K562 (cell line): Measurements from ENCODE around the gene CYP2D6. TPM values are rescaled to one million over a fixed set of nuclear protein-coding genes. Genes with fewer than 3 reads are reported as not detected.

Experiments
- ATAC-seq: fragments of 200-7000 bp; cut with Tn5 transposase; 3 replicates; pipeline ENCODE4 v1.9.1; 2020; ENCODE audit warnings: moderate library complexity
- BruUV-seq: library from RNA; stranded (reverse); fragments of 400-500 nt; replicated peaks from 2 replicates; lab custom pipeline; 2021; lab: Mats Ljungman, UMichigan
- CTCF ChIA-PET: fragments of 300-600 bp; formaldehyde crosslinking; extraction: SDS; loops from one replicate; lab custom pipeline; 2021; ENCODE audit warnings: low intra/inter-chr PET ratio; lab: Yijun Ruan, JAX
- POLR2A ChIA-PET: fragments of 300-600, 350-650 bp; sonication (Branson Sonifier 250); formaldehyde crosslinking; extraction: SDS; loops from one replicate; lab custom pipeline; 2021; ENCODE audit warnings: antibody characterized with exemption, inconsistent platforms; lab: Yijun Ruan, JAX
- DNase-seq, 4 experiments: peaks; one replicate each; pipeline versions ENCODE4 v3.0.0 to v3.0.0-alpha.2; 2011 to 2018; ENCODE audit warnings: low spot score in 3 of 4, mixed read lengths in 3 of 4; ENCODE audit errors: extremely low read depth in 1 of 4
- FAIRE-seq: peaks from 2 replicates; lab custom pipeline; 2011; peaks lifted over from hg19 to GRCh38; lab: Jason Lieb, UNC
- H2AFZ ChIP-seq: 2 replicates; pipeline ENCODE4 v1.6.0; 2011; ENCODE audit warnings: low read depth, low read length, control low read depth, inconsistent platforms
- H3K27ac ChIP-seq: fragments of 200-600 bp; 3 replicates; pipeline ENCODE4 v1.8.0; 2011; ENCODE audit warnings: low read depth, mild to moderate bottlenecking, control low read depth, inconsistent platforms, low read length, moderate library complexity, mixed read lengths; ENCODE audit errors: extremely low read depth
- H3K27me3 ChIP-seq, 2 experiments: fragments of 300-600 bp in 1 of 2; 2 replicates in 1 of 2; 3 replicates in 1 of 2; pipeline versions ENCODE4 v1.6.0 to v1.8.0; 2011; ENCODE audit warnings: inconsistent platforms in 2 of 2, low read length in 2 of 2, mild to moderate bottlenecking in 1 of 2, mixed read lengths in 1 of 2, moderate library complexity in 1 of 2; ENCODE audit not compliant: control insufficient read depth in 2 of 2, insufficient read depth in 2 of 2
- H3K36me3 ChIP-seq: fragments of 300-600 bp; 3 replicates; pipeline ENCODE4 v1.8.0; 2011; ENCODE audit warnings: mild to moderate bottlenecking, low read length, inconsistent platforms; ENCODE audit not compliant: control insufficient read depth, insufficient read depth
- H3K4me1 ChIP-seq, 2 experiments: fragments of 200-600 bp in 1 of 2; replicated peaks in 1 of 2; 2 replicates in 1 of 2; 3 replicates in 1 of 2; pipeline versions ENCODE4 v1.5.1 to v1.8.0; 2011; ENCODE audit warnings: inconsistent platforms in 2 of 2, low read length in 2 of 2, mild to moderate bottlenecking in 1 of 2, mixed read lengths in 1 of 2, moderate library complexity in 1 of 2; ENCODE audit not compliant: control insufficient read depth in 2 of 2, insufficient read depth in 2 of 2
- H3K4me2 ChIP-seq: 2 replicates; pipeline ENCODE4 v1.6.1; 2011; ENCODE audit warnings: low read length, control low read depth, inconsistent platforms, mixed read lengths; ENCODE audit not compliant: insufficient read depth
- H3K4me3 ChIP-seq: fragments of 200-600 bp; sonication (generic), shearing (Covaris generic); 2 replicates; pipeline ENCODE4 v1.5.1; 2016; ENCODE audit warnings: control low read depth, inconsistent platforms
- H3K79me2 ChIP-seq: fragments of 200-600 bp; 3 replicates; pipeline ENCODE4 v1.8.0; 2011; ENCODE audit warnings: low read length, inconsistent platforms; ENCODE audit not compliant: control insufficient read depth, insufficient read depth
- H3K9ac ChIP-seq, 2 experiments: 2 replicates each; pipeline versions ENCODE4 v1.6.0 to v1.6.1; 2011; ENCODE audit warnings: low read depth in 2 of 2, low read length in 2 of 2, control low read depth in 1 of 2, inconsistent platforms in 1 of 2, mild to moderate bottlenecking in 1 of 2, mixed read lengths in 1 of 2; ENCODE audit not compliant: insufficient read depth in 1 of 2
- H3K9me1 ChIP-seq: one replicate; pipeline ENCODE4 v1.6.0; 2011; ENCODE audit warnings: inconsistent platforms, mild to moderate bottlenecking, low read length, moderate library complexity; ENCODE audit not compliant: control insufficient read depth, insufficient read depth
- H3K9me3 ChIP-seq: replicated peaks from 2 replicates; pipeline ENCODE4 v1.5.1; 2011; ENCODE audit warnings: low read depth, low read length, inconsistent platforms; ENCODE audit not compliant: control insufficient read depth, insufficient read depth
- H4K20me1 ChIP-seq: replicated peaks from 2 replicates; pipeline ENCODE4 v1.6.1; 2011; ENCODE audit warnings: low read length, inconsistent platforms, mixed read lengths; ENCODE audit not compliant: control insufficient read depth, insufficient read depth
- BRD4 ChIP-seq: fragments of 200-600 bp; sonication (generic); IDR thresholded peaks from 2 replicates; pipeline ENCODE4 v1.6.1; 2017; ENCODE audit warnings: inconsistent platforms
- ELF1 ChIP-seq: fragments of 200-800 bp; sonication (Bioruptor generic); IDR thresholded peaks from 2 replicates; pipeline ENCODE4 v1.6.1; 2016; ENCODE audit warnings: missing genetic modification characterization, missing compliant biosample characterization
- GABPA ChIP-seq: fragments of 200-800 bp; sonication (Bioruptor generic); conservative IDR thresholded peaks from 2 replicates; pipeline ENCODE4 v1.6.1; 2016; ENCODE audit warnings: low read depth, missing genetic modification characterization, missing compliant biosample characterization
- KAT7 ChIP-seq: sonication (generic); formaldehyde crosslinking; IDR thresholded peaks from 2 replicates; pipeline ENCODE4 v1.8.0; 2022; ENCODE audit warnings: missing genetic modification reagents, mild to moderate bottlenecking, borderline replicate concordance
- KDM1A ChIP-seq, 2 experiments: fragments of 450-650 bp; IDR thresholded peaks; 2 replicates each; pipeline ENCODE4 v1.6.1; 2016; ENCODE audit warnings: mild to moderate bottlenecking in 2 of 2
- PHF21A ChIP-seq: fragments of 450-650 bp; IDR thresholded peaks from 2 replicates; pipeline ENCODE4 v1.6.1; 2017; ENCODE audit warnings: low read depth, borderline replicate concordance
- TCFL5 ChIP-seq: fragments of 250-450 bp; sonication (Bioruptor Pico); conservative IDR thresholded peaks from 2 replicates; pipeline ENCODE4 v1.6.1; 2021; ENCODE audit warnings: mild to moderate bottlenecking, moderate library complexity, matching md5 sums
- ZNF12 ChIP-seq: sonication (generic); formaldehyde crosslinking; IDR thresholded peaks from 2 replicates; pipeline ENCODE4 v1.4.0; 2020; ENCODE audit warnings: mild to moderate bottlenecking, missing genetic modification reagents
- ZNF134 ChIP-seq: fragments of 250-450 bp; sonication (Bioruptor Pico); conservative IDR thresholded peaks from 2 replicates; pipeline ENCODE4 v1.4.0; 2020
- WGBS: fragments of 100-300 bp; shearing (Covaris generic); methylation state at CpG from one replicate; pipeline ENCODE4 v1.1.6; 2016; ENCODE audit warnings: low coverage, mixed read lengths; ENCODE audit not compliant: insufficient coverage; ENCODE audit errors: missing lambda C conversion rate; 5-methylcytosine and 5-hydroxymethylcytosine counted together
- in situ Hi-C: fragments of 300-500 bp; cut with MboI; formaldehyde crosslinking; loops from 4 replicates; pipeline ENCODE4 v1.15.0; 2018; ENCODE audit warnings: inconsistent platforms, mixed read lengths
- intact Hi-C: fragments of 100-400 bp; cut with micrococcal nuclease; formaldehyde crosslinking; loops from 2 replicates; pipeline ENCODE4 v1.14.2; 2022
- polyA plus RNA-seq, 8 experiments: library from polyadenylated mRNA; depleted of rRNA in 4 of 8; stranded (reverse) in 5 of 8; unstranded in 3 of 8; fragments of >200 nt; fragmentation: Nextera tagmentation in 2 of 8; fragmentation: Illumina TruSeq in 1 of 8; extraction: Ambion mirVana in 2 of 8; extraction: Trizol in 1 of 8; gene quantifications; 2 replicates each; pipeline versions ENCODE4 v1.2.1 to v1.2.3, GENCODE V29; 2011 to 2014; ENCODE audit warnings: inconsistent platforms in 1 of 8, missing spikeins in 1 of 8
- total RNA-seq, 7 experiments: library from RNA; depleted of rRNA in 6 of 7; stranded (reverse); fragments of >200 nt in 6 of 7; fragmentation: Illumina TruSeq in 2 of 7; extraction: Trizol in 2 of 7; gene quantifications; 2 replicates each; pipeline versions ENCODE4 v1.2.1 to v1.2.3, GENCODE V29; 2011 to 2021; ENCODE audit warnings: low replicate concordance in 1 of 7

The CYP2D6 gene
- total and polyA plus RNA-seq, 9 of the 15 experiments (the other 6 are each of a cell fraction or from before 2014, with no cell fraction given) = 0.04 to 0.20 (median 0.09) TPM; not detected in 5

- peak overlapping the region; percentile 95 for H3K27ac ChIP-seq
- CTCF ChIA-PET = no interaction called here
Observed at GRCh38 chr22:42080287-42080686, 50.3 kb downstream of the CYP2D6 start.

More at GRCh38 chr22:42080287-42080686, 50.3 kb downstream of the CYP2D6 start:
- Histone ChIP-seq H3K9ac (peak overlapping the region; percentile 68 to 91; a peak in 3 of 4 replicates), H2AFZ (peak overlapping the region; percentile 96), H3K4me2 (peak overlapping the region; percentile 93), H3K27me3 (no peaks in the 10 kb centered on the region), H3K79me2 (peaks cover 15% of the 10 kb centered on the region), H3K36me3 (peaks cover 31% of the 10 kb centered on the region; the same call in 2 of the 3 replicates), H3K9me3 (no peaks in the 10 kb centered on the region), H3K4me3 (peak overlapping the region; percentile 59), H3K4me1 (peaks cover 11 to 17% of the 10 kb centered on the region in 2 experiments), H3K9me1 (no peaks in the 10 kb centered on the region), H4K20me1 (no peaks in the 10 kb centered on the region)
- in situ Hi-C loops (no loop called here), intact Hi-C loops (no loop called here)
- POLR2A ChIA-PET = interaction anchor here (1.1 to 3.8 kb wide), 3 partner anchors 10 to 535 kb away, joined by 5 to 43 read pairs (median 5); partner anchors contain the start of genes NDUFA6 and POLDIP3
- ATAC-seq (no peak; the same call in 2 of the 3 replicates), FAIRE-seq (peak; percentile 62), DNase-seq (peak in 2 of 4 experiments; percentile 15 to 35)
- no TSS peak for BruUV-seq
- 4% methylated on average over 11 of the region's 14 CpGs for WGBS
- TF ChIP-seq KDM1A (IDR thresholded peaks at IDR 0.05) (peak in 1 of 2 experiments; percentile 64; a peak in 3 of 4 replicates), BRD4 (no peak), ZNF12 (no peak), GABPA (peak; percentile 4; the same call in 1 of the 2 replicates), KAT7 (CRISPR knock-in tag) (0 out of 2 replicates have a peak, but pooled peaks have one; percentile 53), ELF1 (tag) (peak; percentile 55), PHF21A (peak; percentile 92), ZNF134 (CRISPR knock-in tag) (no peak), TCFL5 (CRISPR knock-in tag) (no peak)
